ENCODE data around the gene SND1. TPM values are rescaled to one million over a fixed set of nuclear protein-coding genes. Genes with fewer than 3 reads are reported as not detected.

The SND1 gene
- total and polyA plus RNA-seq, 4 donors: 59.4 to 214 (median 84.1) TPM

DNA sequence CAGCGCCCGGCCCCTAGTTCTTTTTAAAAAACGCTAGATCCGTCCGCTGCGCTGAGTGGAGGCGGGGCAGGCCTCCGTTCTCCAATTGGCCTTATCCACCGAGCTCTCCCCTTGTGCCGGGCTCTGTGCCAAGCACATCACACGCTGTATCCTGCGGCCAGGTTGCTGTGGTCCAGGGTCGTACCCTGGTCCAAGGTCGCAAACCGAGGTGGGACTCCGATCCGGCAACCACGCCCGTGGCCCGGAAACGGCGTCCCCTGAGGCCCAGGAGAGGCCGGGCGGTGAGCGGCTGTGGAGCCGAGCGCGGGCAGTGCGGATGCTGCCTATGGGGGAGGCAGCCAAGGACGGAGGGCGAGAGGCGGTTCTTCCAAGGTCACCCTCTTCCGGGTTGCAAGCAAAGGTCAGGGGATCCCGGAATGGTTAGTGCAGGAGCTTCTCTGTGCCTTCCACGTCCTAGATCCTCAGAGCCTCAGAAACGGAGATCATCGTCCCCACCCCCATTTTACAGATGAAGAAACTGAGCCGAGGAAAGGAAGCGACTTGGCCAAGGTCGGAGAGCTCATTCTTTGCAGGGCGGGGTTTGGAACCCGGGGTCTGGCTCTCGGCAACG, 451.6 kb downstream of the SND1 start:
- no peak overlapping the region for H3K9ac ChIP-seq (ENCODE audit: low read depth in 1 of 2, low read length in 2 of 2)
- DNase-seq (ENCODE audit: low spot score): no peak
- WGBS: 14% methylated on average over 44 of the region's 44 CpGs
- peak overlapping the region in 1 of 3 donors; percentile 19 for H3K4me3 ChIP-seq (ENCODE audit: low read depth in 1 of 3, low read length in 3 of 3)
- H3K9me3 ChIP-seq (ENCODE audit: control insufficient read depth in 4 of 4, low read length in 3 of 4): no peaks in the 10 kb centered on the region
- H3K27me3 ChIP-seq (ENCODE audit: control insufficient read depth in 4 of 4, insufficient read depth in 4 of 4, low read length in 3 of 4): no peaks in the 10 kb centered on the region
- H3K4me1 ChIP-seq (ENCODE audit: control insufficient read depth in 4 of 4, insufficient read depth in 4 of 4, low read length in 3 of 4): peaks cover 0 to 10% (median 0%) of the 10 kb centered on the region in 4 donors
- TF ChIP-seq HNF4A (conservative IDR thresholded peaks at IDR 0.05): peak in 1 of 2 donors; percentile 11
- no peak for TF ChIP-seq JUND (IDR thresholded peaks at IDR 0.05)
- no peak for TF ChIP-seq FOXA2 (IDR thresholded peaks at IDR 0.05)
- TF ChIP-seq YY1 (IDR thresholded peaks at IDR 0.05): no peak
- no peak for TF ChIP-seq FOXA1 (IDR thresholded peaks at IDR 0.05)
- no peak for TF ChIP-seq GABPA (IDR thresholded peaks at IDR 0.05 in 1 of 2, conservative IDR thresholded peaks at IDR 0.05 in 1 of 2)
- peak; percentile 36 for TF ChIP-seq NR2F2 (IDR thresholded peaks at IDR 0.05)
- TF ChIP-seq HNF4G (IDR thresholded peaks at IDR 0.05): no peak
- TF ChIP-seq, protein P1, sequence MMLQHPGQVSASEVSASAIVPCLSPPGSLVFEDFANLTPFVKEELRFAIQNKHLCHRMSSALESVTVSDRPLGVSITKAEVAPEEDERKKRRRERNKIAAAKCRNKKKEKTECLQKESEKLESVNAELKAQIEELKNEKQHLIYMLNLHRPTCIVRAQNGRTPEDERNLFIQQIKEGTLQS (IDR thresholded peaks at IDR 0.05): no peak
- TF ChIP-seq, protein P2, sequence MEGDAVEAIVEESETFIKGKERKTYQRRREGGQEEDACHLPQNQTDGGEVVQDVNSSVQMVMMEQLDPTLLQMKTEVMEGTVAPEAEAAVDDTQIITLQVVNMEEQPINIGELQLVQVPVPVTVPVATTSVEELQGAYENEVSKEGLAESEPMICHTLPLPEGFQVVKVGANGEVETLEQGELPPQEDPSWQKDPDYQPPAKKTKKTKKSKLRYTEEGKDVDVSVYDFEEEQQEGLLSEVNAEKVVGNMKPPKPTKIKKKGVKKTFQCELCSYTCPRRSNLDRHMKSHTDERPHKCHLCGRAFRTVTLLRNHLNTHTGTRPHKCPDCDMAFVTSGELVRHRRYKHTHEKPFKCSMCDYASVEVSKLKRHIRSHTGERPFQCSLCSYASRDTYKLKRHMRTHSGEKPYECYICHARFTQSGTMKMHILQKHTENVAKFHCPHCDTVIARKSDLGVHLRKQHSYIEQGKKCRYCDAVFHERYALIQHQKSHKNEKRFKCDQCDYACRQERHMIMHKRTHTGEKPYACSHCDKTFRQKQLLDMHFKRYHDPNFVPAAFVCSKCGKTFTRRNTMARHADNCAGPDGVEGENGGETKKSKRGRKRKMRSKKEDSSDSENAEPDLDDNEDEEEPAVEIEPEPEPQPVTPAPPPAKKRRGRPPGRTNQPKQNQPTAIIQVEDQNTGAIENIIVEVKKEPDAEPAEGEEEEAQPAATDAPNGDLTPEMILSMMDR (IDR thresholded peaks at IDR 0.05; ENCODE audit: low read depth, low read length, missing input control): no peak
- no peaks in the 10 kb centered on the region for H3K36me3 ChIP-seq (ENCODE audit: control insufficient read depth in 4 of 4, insufficient read depth in 3 of 4, low read depth in 1 of 4, low read length in 3 of 4)
- no peak overlapping the region for H3K27ac ChIP-seq (ENCODE audit: low read depth in 1 of 2, low read length in 2 of 2)

DNA sequence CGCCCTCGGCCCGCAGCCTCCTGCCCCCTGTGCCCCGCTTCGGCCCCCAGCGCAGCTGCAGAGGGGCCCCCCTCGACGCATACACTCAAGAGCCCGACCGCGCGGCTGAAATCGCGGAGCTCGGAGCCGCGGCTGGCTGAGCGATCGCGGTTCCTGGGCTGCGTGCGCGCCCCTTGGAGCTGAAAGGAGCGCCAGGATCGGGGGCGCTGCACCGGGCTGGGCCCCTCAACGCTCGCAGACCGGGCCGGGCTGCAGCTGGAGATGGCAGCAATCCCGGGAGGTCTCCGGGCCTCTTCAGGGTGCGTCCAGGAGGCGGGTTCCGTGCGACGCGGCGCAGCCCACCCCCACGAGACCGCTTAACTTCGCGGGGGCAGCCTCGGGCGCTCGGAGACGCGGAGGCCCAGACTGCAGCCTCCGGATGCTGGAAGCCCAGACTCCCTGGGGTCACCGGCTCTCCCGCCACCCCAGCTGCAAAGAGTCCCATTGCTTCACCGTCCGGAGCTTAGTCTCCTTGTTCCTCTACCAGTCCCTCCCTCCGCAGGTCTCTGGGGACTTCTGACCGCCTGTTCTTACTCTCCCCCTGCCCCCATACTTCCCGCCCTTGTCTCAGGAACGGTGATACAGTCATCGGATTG, 452.2 kb downstream of the SND1 start:
- TF ChIP-seq, protein P3, sequence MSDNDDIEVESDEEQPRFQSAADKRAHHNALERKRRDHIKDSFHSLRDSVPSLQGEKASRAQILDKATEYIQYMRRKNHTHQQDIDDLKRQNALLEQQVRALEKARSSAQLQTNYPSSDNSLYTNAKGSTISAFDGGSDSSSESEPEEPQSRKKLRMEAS (IDR thresholded peaks at IDR 0.05): no peak
- TF ChIP-seq, protein P1 (IDR thresholded peaks at IDR 0.05): no peak
- TF ChIP-seq FOXA1 (IDR thresholded peaks at IDR 0.05): no peak
- TF ChIP-seq RAD21 (IDR thresholded peaks at IDR 0.05): no peak
- TF ChIP-seq RXRA (IDR thresholded peaks at IDR 0.05): no peak
- no peak for TF ChIP-seq JUND (IDR thresholded peaks at IDR 0.05)
- TF ChIP-seq, protein P4, sequence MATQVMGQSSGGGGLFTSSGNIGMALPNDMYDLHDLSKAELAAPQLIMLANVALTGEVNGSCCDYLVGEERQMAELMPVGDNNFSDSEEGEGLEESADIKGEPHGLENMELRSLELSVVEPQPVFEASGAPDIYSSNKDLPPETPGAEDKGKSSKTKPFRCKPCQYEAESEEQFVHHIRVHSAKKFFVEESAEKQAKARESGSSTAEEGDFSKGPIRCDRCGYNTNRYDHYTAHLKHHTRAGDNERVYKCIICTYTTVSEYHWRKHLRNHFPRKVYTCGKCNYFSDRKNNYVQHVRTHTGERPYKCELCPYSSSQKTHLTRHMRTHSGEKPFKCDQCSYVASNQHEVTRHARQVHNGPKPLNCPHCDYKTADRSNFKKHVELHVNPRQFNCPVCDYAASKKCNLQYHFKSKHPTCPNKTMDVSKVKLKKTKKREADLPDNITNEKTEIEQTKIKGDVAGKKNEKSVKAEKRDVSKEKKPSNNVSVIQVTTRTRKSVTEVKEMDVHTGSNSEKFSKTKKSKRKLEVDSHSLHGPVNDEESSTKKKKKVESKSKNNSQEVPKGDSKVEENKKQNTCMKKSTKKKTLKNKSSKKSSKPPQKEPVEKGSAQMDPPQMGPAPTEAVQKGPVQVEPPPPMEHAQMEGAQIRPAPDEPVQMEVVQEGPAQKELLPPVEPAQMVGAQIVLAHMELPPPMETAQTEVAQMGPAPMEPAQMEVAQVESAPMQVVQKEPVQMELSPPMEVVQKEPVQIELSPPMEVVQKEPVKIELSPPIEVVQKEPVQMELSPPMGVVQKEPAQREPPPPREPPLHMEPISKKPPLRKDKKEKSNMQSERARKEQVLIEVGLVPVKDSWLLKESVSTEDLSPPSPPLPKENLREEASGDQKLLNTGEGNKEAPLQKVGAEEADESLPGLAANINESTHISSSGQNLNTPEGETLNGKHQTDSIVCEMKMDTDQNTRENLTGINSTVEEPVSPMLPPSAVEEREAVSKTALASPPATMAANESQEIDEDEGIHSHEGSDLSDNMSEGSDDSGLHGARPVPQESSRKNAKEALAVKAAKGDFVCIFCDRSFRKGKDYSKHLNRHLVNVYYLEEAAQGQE (IDR thresholded peaks at IDR 0.05): no peak
- TF ChIP-seq EGR1 (IDR thresholded peaks at IDR 0.05; ENCODE audit: low read depth in 2 of 2): no peak
- no peak for TF ChIP-seq YY1 (IDR thresholded peaks at IDR 0.05)
- TF ChIP-seq NR2F2 (IDR thresholded peaks at IDR 0.05): no peak
- no peak for TF ChIP-seq SP1 (IDR thresholded peaks at IDR 0.05)
- no peak for TF ChIP-seq GABPA (IDR thresholded peaks at IDR 0.05 in 1 of 2, conservative IDR thresholded peaks at IDR 0.05 in 1 of 2)
- TF ChIP-seq HNF4A (conservative IDR thresholded peaks at IDR 0.05): no peak
- DNase-seq (ENCODE audit: low spot score): no peak
- no peak overlapping the region for H3K27ac ChIP-seq (ENCODE audit: low read depth in 1 of 2, low read length in 2 of 2)
- H3K9ac ChIP-seq (ENCODE audit: low read depth in 1 of 2, low read length in 2 of 2): no peak overlapping the region
- no peaks in the 10 kb centered on the region for H3K9me3 ChIP-seq (ENCODE audit: control insufficient read depth in 4 of 4, low read length in 3 of 4)
- H3K27me3 ChIP-seq (ENCODE audit: control insufficient read depth in 4 of 4, insufficient read depth in 4 of 4, low read length in 3 of 4): no peaks in the 10 kb centered on the region
- no peaks in the 10 kb centered on the region for H3K36me3 ChIP-seq (ENCODE audit: control insufficient read depth in 4 of 4, insufficient read depth in 3 of 4, low read depth in 1 of 4, low read length in 3 of 4)
- peak overlapping the region in 1 of 3 donors; percentile 19 for H3K4me3 ChIP-seq (ENCODE audit: low read depth in 1 of 3, low read length in 3 of 3)
- 4% methylated on average over 59 of the region's 59 CpGs for WGBS
- peaks cover 0 to 10% (median 1%) of the 10 kb centered on the region in 4 donors for H3K4me1 ChIP-seq (ENCODE audit: control insufficient read depth in 4 of 4, insufficient read depth in 4 of 4, low read length in 3 of 4)

Data from liver (tissue), 9 donors.